Ovary (tissue), 3 donors: Measurements from ENCODE around the gene KNDC1.

Experiments
- EP300 ChIP-seq: sonication (generic); formaldehyde crosslinking; IDR thresholded peaks from one replicate; pipeline ENCODE4 v1.6.1; 2017; ENCODE audit warnings: antibody characterized with exemption
- POLR2A ChIP-seq: fragments of 450-650 bp; IDR thresholded peaks from one replicate; pipeline ENCODE4 v1.6.1; 2017; ENCODE audit warnings: antibody characterized with exemption, mild to moderate bottlenecking, moderate library complexity
- TF ChIP-seq, protein P1 (sequence below), 3 donors: fragments of 450-650 bp in 2 of 3; fragments of 200-600 bp in 1 of 3; IDR thresholded peaks; one replicate each; pipeline versions ENCODE4 v1.5.1 to v1.8.0; 2016 to 2022; ENCODE audit warnings: antibody characterized with exemption in 3 of 3, mild to moderate bottlenecking in 1 of 3
- donor health status: DM: no; HTN: no; CAD: no.

DNA sequence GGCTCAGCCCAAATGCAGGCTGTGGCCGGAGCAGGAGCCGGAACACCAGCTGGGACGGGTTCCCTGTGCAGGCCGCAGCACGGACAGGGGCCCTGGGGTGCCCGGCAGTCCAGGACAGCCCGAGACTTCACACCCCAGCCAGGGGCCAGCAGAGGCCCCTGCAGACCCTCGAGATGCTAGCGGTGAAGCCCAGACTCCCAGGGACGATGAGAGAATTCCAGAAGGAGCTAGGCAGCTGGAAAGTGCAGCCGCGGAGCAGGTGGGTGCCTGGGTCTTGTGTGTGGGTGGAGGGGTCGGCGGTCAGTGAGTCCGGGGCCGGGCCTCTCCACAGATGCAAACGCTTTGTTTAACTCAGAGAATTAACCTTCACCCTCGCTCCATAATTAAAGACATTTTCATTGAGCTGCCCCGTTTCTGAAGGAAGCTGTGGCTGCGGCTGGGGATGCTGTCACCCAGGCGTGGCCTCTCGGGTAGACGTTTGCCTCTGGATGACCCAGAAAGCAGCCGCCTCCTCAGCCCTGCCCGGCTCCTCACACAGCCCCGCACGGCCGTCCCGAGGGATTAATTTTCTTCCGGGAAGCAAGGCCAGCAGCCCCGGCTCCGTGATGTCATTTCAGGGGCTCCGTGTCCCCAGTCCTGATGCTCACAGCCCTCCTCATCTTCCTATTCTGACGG is 26.5 kb downstream of the KNDC1 start:
- TF ChIP-seq EP300 (no peak), POLR2A (no peak)
- TF ChIP-seq, protein P1, sequence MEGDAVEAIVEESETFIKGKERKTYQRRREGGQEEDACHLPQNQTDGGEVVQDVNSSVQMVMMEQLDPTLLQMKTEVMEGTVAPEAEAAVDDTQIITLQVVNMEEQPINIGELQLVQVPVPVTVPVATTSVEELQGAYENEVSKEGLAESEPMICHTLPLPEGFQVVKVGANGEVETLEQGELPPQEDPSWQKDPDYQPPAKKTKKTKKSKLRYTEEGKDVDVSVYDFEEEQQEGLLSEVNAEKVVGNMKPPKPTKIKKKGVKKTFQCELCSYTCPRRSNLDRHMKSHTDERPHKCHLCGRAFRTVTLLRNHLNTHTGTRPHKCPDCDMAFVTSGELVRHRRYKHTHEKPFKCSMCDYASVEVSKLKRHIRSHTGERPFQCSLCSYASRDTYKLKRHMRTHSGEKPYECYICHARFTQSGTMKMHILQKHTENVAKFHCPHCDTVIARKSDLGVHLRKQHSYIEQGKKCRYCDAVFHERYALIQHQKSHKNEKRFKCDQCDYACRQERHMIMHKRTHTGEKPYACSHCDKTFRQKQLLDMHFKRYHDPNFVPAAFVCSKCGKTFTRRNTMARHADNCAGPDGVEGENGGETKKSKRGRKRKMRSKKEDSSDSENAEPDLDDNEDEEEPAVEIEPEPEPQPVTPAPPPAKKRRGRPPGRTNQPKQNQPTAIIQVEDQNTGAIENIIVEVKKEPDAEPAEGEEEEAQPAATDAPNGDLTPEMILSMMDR (IDR thresholded peaks at IDR 0.05): no peak
